Femur (tissue), 1 donor: ENCODE measurements around the gene PPP3R1.

Experiments
- DNase-seq: peaks from one replicate; pipeline ENCODE4 v3.0.0-alpha.2; 2017

The PPP3R1 gene

GRCh38 chr2:68135448-68136320 lies 116.6 kb downstream of the PPP3R1 start:
- no peak for DNase-seq

- no peak for DNase-seq
These were observed 117.8 kb downstream of the PPP3R1 start for GRCh38 chr2:68134554-68134953.

GRCh38 chr2:68134120-68134519 lies 118.2 kb downstream of the PPP3R1 start:
- DNase-seq = no peak
